Measurements from ENCODE around the gene SMAD3. TPM values are rescaled to one million over a fixed set of nuclear protein-coding genes. Genes with fewer than 3 reads are reported as not detected.

SMAD3 gene
- total RNA-seq, 1 experiment from 2014 or later = 54.8 TPM

DNA sequence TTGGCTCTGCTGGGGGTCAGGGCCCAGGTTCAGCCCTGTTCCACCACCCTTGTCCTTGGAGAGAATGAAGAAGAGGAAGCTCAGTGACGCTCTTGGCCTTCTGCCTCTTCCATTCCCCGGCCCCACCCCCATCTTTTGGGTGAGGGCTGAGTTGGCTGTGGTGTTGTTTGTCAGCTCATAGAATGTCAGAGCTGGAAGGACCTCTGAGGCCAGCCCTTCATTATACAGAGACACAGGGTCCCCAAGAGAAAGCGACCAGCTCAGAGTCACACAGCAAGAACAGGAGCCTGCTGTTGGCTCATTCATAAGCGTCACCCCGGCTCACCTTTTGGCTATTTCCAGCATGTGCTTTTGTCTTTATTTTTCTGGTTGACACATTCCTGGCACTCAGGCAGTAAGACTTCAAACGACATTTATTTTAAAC is 120.8 kb downstream of the SMAD3 start:
- Histone ChIP-seq H3K27me3 (replicated peaks; ENCODE audit: control insufficient read depth, insufficient read depth, low read length) (no peaks in the 10 kb centered on the region), H3K4me1 (peaks cover 15% of the 10 kb centered on the region; the same call in 1 of the 2 replicates), H3K9me3 (no peaks in the 10 kb centered on the region), H3K4me3 (ENCODE audit: low read depth, low read length) (no peak overlapping the region), H3K36me3 (ENCODE audit: control insufficient read depth, insufficient read depth, low read length) (peaks cover 3% of the 10 kb centered on the region)
- POLR2A ChIA-PET = no interaction called here
- Mint-ChIP-seq H3K27ac (ENCODE audit: unreplicated experiment) (no peak overlapping the region), H3K9me3 (ENCODE audit: unreplicated experiment) (no peaks in the 10 kb centered on the region), H3K4me1 (ENCODE audit: low read depth, unreplicated experiment) (peaks cover 6% of the 10 kb centered on the region), H3K27me3 (ENCODE audit: insufficient read depth, unreplicated experiment) (no peaks in the 10 kb centered on the region), H3K4me3 (ENCODE audit: unreplicated experiment) (no peak overlapping the region), H3K36me3 (ENCODE audit: insufficient read depth, unreplicated experiment) (peaks cover 87% of the 10 kb centered on the region)
- CTCF ChIA-PET = no interaction called here
- no peak for DNase-seq
- TF ChIP-seq, protein P1, sequence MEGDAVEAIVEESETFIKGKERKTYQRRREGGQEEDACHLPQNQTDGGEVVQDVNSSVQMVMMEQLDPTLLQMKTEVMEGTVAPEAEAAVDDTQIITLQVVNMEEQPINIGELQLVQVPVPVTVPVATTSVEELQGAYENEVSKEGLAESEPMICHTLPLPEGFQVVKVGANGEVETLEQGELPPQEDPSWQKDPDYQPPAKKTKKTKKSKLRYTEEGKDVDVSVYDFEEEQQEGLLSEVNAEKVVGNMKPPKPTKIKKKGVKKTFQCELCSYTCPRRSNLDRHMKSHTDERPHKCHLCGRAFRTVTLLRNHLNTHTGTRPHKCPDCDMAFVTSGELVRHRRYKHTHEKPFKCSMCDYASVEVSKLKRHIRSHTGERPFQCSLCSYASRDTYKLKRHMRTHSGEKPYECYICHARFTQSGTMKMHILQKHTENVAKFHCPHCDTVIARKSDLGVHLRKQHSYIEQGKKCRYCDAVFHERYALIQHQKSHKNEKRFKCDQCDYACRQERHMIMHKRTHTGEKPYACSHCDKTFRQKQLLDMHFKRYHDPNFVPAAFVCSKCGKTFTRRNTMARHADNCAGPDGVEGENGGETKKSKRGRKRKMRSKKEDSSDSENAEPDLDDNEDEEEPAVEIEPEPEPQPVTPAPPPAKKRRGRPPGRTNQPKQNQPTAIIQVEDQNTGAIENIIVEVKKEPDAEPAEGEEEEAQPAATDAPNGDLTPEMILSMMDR (IDR thresholded peaks at IDR 0.05; ENCODE audit: insufficient read depth in 1 of 2, low read depth in 1 of 2, low read length in 1 of 2, severe bottlenecking in 1 of 2, unreplicated experiment in 1 of 2) = no peak
- BruUV-seq (replicated peaks) = no TSS peak
- intact Hi-C loops (cut with micrococcal nuclease; ENCODE audit: unreplicated experiment) = no loop called here

DNA sequence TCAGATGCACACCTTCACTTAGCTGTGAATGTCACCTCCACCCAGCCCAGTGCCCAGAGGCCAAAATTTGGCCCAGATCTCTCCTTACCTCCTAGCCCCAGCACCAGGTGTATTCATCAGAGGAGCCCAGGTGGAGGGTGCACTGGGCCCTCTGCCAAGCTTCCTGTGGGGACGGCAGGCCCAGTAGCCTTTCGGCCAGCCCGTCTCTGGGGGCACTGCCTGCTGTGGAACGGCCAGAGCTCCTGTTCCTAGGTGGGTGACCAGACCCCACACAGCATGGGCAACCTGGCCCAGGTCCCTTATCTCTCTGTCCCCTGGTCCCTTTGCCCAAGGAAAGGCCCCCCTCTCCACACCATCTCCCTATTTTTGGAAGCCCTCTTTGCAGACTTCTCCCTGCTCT is 121.3 kb downstream of the SMAD3 start:
- Mint-ChIP-seq H3K36me3 (ENCODE audit: insufficient read depth, unreplicated experiment) (peaks cover 85% of the 10 kb centered on the region), H3K9me3 (ENCODE audit: unreplicated experiment) (no peaks in the 10 kb centered on the region), H3K4me3 (ENCODE audit: unreplicated experiment) (no peak overlapping the region), H3K27me3 (ENCODE audit: insufficient read depth, unreplicated experiment) (no peaks in the 10 kb centered on the region), H3K27ac (ENCODE audit: unreplicated experiment) (no peak overlapping the region), H3K4me1 (ENCODE audit: low read depth, unreplicated experiment) (peaks cover 6% of the 10 kb centered on the region)
- no peak for DNase-seq
- Histone ChIP-seq H3K4me1 (peaks cover 15% of the 10 kb centered on the region; the same call in 1 of the 2 replicates), H3K9me3 (no peaks in the 10 kb centered on the region), H3K36me3 (ENCODE audit: control insufficient read depth, insufficient read depth, low read length) (peaks cover 3% of the 10 kb centered on the region), H3K27me3 (replicated peaks; ENCODE audit: control insufficient read depth, insufficient read depth, low read length) (no peaks in the 10 kb centered on the region), H3K4me3 (ENCODE audit: low read depth, low read length) (no peak overlapping the region)
- intact Hi-C loops (cut with micrococcal nuclease; ENCODE audit: unreplicated experiment) = no loop called here
- no TSS peak for BruUV-seq (replicated peaks)
- ChIA-PET POLR2A (no interaction called here), CTCF (no interaction called here)
- TF ChIP-seq, protein P1 (IDR thresholded peaks at IDR 0.05; ENCODE audit: insufficient read depth in 1 of 2, low read depth in 1 of 2, low read length in 1 of 2, severe bottlenecking in 1 of 2, unreplicated experiment in 1 of 2) = no peak

DNA sequence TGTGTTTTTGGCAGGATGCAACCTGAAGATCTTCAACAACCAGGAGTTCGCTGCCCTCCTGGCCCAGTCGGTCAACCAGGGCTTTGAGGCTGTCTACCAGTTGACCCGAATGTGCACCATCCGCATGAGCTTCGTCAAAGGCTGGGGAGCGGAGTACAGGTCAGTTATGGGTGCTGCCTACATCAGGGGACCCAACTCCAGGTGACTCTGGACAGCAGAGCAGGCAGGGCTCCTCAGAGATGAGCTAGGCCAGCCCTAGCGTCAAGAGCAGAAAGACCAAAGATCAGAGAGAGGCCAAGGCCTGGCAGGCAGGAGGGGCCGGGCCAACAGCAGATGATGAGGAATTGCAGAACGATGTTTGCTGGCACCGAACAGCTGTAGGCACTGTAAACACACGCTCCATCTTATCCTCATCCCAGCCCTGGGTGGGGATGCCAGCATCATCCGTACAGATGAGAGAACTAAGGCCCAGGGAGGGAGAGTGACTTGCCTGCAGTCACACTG is 122.0 kb downstream of the SMAD3 start:
- Mint-ChIP-seq H3K4me3 (ENCODE audit: unreplicated experiment) (no peak overlapping the region), H3K9me3 (ENCODE audit: unreplicated experiment) (no peaks in the 10 kb centered on the region), H3K27me3 (ENCODE audit: insufficient read depth, unreplicated experiment) (no peaks in the 10 kb centered on the region), H3K36me3 (ENCODE audit: insufficient read depth, unreplicated experiment) (peaks cover 85% of the 10 kb centered on the region), H3K4me1 (ENCODE audit: low read depth, unreplicated experiment) (peaks cover 6% of the 10 kb centered on the region), H3K27ac (ENCODE audit: unreplicated experiment) (no peak overlapping the region)
- intact Hi-C loops (cut with micrococcal nuclease; ENCODE audit: unreplicated experiment) = no loop called here
- Histone ChIP-seq H3K36me3 (ENCODE audit: control insufficient read depth, insufficient read depth, low read length) (peaks cover 3% of the 10 kb centered on the region), H3K27me3 (replicated peaks; ENCODE audit: control insufficient read depth, insufficient read depth, low read length) (no peaks in the 10 kb centered on the region), H3K4me1 (peaks cover 15% of the 10 kb centered on the region; the same call in 1 of the 2 replicates), H3K4me3 (ENCODE audit: low read depth, low read length) (no peak overlapping the region), H3K9me3 (no peaks in the 10 kb centered on the region)
- BruUV-seq (replicated peaks) = no TSS peak
- POLR2A ChIA-PET = no interaction called here
- CTCF ChIA-PET = no interaction called here
- no peak for DNase-seq
- TF ChIP-seq, protein P1 (IDR thresholded peaks at IDR 0.05; ENCODE audit: insufficient read depth in 1 of 2, low read depth in 1 of 2, low read length in 1 of 2, severe bottlenecking in 1 of 2, unreplicated experiment in 1 of 2) = no peak
